ENCODE results near the gene GZMM. TPM values are rescaled to one million over a fixed set of nuclear protein-coding genes. Genes with fewer than 3 reads are reported as not detected.

GZMM gene
- total RNA-seq, 1 donor, result 0.43 TPM

DNA sequence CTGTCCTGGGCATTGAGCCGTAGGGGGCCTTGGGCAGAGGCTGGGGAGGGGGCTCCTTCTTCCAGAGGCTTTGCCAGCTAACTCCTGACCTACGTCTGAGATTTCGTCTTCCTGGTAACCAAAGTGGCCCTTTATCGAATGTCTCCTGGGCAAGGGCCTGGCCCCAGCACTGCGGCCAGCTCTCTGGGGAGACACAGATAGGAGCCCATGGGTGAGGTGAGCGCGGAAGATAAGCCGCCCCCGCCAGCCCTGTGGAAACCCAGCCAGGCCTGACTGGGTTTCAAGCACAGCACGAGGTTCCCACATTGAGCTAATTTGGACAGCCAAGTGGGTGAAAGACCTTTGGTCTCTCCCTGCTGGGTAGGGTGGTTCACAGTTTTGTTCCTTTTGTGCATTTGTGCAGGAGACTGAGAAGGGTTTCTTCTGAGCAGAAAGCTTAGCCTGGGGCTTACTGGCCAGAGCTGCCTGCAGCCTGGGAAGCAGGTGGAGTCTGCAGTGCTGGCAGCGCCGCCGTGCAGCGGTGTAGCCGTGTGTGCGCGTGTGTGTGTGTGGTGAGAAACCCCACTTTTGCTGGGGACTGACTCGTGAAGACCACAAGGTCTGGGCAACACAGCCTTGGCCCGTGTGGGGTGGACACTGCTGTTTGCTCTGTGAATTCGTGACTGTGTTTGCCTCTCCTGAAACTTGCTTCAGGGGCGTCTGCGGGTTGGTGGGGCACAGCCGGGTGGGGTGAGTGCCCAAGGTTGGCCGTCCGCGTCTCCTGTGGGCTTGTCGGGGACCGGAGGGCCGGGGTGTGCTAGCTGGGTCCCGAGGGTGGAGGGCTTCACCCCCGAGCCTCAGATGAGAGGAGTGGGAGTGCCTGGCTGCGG is 31.0 kb downstream of the GZMM start:
- peak overlapping the region; percentile 97 for H3K4me3 ChIP-seq (ENCODE audit: low read depth, low read length)
- peak; percentile 60 for DNase-seq (ENCODE audit: low read depth)
- no peak for TF ChIP-seq CTCF (IDR thresholded peaks at IDR 0.05; ENCODE audit: insufficient read depth, low read depth, low read length)

- peak overlapping the region; percentile 97 for H3K4me3 ChIP-seq (ENCODE audit: low read depth, low read length)
- no peak for TF ChIP-seq CTCF (IDR thresholded peaks at IDR 0.05; ENCODE audit: insufficient read depth, low read depth, low read length)
- DNase-seq (ENCODE audit: low read depth), result peak; percentile 58
Measured at GRCh38 chr19:575527-576506, 32.0 kb downstream of the GZMM start.

DNA sequence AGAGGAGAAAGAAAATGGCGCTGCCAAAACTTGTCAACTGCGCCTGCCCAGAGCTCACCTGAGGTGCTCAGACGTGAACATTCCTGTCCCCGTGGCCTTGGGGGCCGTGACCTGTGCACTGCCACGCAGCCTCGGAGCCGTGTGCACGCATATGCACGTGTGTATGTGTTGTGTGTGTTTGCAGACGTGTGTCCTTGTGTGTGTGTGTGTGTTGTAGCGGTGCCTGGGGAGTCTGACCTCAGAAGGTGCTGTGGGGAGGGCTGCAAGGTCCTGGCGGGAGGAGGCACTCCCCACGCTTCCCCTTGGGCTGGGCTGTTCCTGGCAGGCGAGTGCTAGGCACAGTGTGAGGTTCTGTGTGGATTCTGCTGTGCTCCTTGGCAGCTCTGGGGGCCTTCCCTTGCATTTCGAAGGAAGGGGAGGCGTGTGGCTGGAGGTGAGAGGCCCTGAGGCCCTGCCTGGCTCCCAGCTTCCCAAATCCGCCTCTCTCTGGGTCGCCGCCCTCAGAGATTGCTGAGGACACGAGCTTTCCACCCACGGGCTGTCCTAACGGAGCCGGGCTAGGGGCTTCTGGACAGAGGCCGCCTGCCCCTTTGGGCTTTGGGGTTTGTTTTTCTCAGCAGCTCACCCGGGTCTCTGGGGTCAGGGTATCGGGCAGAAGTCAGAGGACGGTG is 33.0 kb downstream of the GZMM start:
- no peak for DNase-seq (ENCODE audit: low read depth)
- H3K4me3 ChIP-seq (ENCODE audit: low read depth, low read length), result no peak overlapping the region
- no peak for TF ChIP-seq CTCF (IDR thresholded peaks at IDR 0.05; ENCODE audit: insufficient read depth, low read depth, low read length)

DNA sequence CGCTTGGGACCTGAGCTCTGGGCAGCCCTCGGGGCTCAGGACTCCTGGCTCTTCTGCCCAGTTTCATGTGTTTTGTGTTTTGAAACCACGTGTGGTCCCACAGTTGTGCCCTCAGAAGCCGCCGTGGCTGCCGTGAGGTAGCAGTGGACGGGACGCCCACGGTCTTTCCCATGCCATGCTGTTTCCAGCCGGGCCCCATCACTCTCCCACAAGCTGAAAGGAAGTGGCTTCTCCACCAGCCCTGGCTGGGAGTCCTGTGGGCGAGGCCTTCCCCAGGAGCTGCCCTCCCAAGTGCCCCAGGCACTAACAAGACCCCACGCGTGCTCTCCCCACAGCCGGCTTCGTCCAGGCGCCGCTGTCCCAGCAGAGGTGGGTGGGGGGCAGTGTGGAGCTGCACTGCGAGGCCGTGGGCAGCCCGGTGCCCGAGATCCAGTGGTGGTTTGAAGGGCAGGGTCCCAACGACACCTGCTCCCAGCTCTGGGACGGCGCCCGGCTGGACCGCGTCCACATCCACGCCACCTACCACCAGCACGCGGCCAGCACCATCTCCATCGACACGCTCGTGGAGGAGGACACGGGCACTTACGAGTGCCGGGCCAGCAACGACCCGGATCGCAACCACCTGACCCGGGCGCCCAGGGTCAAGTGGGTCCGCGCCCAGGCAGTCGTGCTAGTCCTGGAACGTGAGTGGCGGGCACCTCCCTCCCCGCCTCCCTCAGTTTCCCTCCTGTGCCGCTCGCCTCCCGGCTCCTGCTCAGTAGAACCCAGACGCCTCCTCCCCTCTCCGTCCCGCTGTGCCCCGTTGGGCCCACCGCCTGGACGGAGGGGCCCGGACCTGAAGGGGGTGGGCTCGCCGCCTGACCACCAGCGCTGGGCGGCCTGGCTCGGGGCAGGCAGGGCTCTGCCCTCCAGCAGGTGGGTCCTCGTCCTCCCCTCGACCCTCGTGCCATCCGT is 33.9 kb downstream of the GZMM start:
- TF ChIP-seq CTCF (IDR thresholded peaks at IDR 0.05; ENCODE audit: insufficient read depth, low read depth, low read length), result no peak
- DNase-seq (ENCODE audit: low read depth), result no peak
- H3K4me3 ChIP-seq (ENCODE audit: low read depth, low read length), result no peak overlapping the region

DNA sequence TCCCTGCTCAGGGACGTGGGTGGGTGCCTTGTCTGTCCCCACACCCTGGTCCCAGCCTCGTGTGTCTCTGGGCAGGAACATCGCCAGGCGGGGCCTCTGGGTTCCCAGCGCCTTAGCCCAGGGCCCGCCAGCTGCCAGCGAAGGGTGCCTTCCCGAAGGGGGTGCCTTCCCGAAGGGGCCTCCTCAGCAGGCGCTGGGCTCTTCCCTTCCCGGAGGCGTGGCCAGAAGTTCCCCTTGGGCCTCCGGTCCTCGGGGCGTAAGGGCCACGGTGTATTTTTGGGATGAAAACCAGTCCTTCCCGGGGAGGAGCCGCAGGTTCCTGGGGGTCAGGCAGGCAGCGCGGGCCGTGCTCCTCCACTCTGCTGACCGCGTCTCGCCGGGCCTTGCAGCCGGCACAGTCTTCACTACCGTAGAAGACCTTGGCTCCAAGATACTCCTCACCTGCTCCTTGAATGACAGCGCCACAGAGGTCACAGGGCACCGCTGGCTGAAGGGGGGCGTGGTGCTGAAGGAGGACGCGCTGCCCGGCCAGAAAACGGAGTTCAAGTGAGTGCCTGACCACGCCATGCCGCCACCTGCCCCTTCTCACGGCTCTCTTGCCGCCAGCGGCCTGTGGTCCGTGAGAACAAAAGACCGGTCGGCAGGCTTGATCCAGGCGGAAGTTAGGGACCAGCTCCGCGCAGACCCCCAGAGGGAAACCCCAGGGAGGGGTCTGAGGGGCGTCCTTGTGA is 35.4 kb downstream of the GZMM start:
- H3K4me3 ChIP-seq (ENCODE audit: low read depth, low read length), result no peak overlapping the region
- no peak for TF ChIP-seq CTCF (IDR thresholded peaks at IDR 0.05; ENCODE audit: insufficient read depth, low read depth, low read length)
- no peak for DNase-seq (ENCODE audit: low read depth)
